ENCODE measurements around the gene IFITM2. TPM values are rescaled to one million over a fixed set of nuclear protein-coding genes. Genes with fewer than 3 reads are reported as not detected.

IFITM2 gene
- total RNA-seq, 2 experiments from 2014 or later: 179 to 189 TPM

DNA sequence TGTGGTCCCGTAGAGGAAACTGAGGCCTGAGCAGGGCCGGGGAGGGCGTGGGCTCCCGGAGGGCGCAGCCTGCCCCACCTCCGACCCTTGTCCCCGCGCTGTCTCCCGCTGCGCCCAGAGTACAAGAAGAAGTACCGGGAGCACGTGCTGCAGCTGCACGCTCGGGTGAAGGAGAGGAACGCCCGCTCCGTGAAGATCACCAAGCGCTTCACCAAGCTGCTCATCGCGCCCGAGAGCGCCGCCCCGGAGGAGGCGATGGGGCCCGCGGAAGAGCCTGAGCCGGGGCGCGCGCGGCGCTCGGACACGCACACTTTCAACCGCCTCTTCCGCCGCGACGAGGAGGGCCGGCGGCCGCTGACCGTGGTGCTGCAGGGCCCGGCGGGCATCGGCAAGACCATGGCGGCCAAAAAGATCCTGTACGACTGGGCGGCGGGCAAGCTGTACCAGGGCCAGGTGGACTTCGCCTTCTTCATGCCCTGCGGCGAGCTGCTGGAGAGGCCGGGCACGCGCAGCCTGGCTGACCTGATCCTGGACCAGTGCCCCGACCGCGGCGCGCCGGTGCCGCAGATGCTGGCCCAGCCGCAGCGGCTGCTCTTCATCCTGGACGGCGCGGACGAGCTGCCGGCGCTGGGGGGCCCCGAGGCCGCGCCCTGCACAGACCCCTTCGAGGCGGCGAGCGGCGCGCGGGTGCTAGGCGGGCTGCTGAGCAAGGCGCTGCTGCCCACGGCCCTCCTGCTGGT lies 27.5 kb upstream of the IFITM2 start:
- CTCF ChIA-PET: interaction anchor here (1.0 to 4.8 kb wide), 7 partner anchors 8 to 32 kb away, joined by 3 to 15 read pairs (median 4); no protein-coding TSS in a partner anchor
- POLR2A ChIA-PET: interaction anchor here (1.1 to 1.7 kb wide), 2 partner anchors 10 to 73 kb away, joined by 3 to 4 read pairs; partner anchors contain the start of genes BET1L and RIC8A

DNA sequence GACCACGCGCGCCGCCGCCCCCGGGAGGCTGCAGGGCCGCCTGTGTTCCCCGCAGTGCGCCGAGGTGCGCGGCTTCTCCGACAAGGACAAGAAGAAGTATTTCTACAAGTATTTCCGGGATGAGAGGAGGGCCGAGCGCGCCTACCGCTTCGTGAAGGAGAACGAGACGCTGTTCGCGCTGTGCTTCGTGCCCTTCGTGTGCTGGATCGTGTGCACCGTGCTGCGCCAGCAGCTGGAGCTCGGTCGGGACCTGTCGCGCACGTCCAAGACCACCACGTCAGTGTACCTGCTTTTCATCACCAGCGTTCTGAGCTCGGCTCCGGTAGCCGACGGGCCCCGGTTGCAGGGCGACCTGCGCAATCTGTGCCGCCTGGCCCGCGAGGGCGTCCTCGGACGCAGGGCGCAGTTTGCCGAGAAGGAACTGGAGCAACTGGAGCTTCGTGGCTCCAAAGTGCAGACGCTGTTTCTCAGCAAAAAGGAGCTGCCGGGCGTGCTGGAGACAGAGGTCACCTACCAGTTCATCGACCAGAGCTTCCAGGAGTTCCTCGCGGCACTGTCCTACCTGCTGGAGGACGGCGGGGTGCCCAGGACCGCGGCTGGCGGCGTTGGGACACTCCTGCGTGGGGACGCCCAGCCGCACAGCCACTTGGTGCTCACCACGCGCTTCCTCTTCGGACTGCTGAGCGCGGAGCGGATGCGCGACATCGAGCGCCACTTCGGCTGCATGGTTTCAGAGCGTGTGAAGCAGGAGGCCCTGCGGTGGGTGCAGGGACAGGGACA lies 26.7 kb upstream of the IFITM2 start:
- ChIA-PET CTCF (interaction anchor here (1.1 to 4.8 kb wide), 7 partner anchors 9 to 31 kb away, joined by 3 to 15 read pairs (median 4); no protein-coding TSS in a partner anchor), POLR2A (interaction anchor here (0.7 to 1.7 kb wide), 3 partner anchors 9 to 74 kb away, joined by 3 to 4 read pairs (median 3); partner anchors contain the start of genes BET1L and RIC8A)

DNA sequence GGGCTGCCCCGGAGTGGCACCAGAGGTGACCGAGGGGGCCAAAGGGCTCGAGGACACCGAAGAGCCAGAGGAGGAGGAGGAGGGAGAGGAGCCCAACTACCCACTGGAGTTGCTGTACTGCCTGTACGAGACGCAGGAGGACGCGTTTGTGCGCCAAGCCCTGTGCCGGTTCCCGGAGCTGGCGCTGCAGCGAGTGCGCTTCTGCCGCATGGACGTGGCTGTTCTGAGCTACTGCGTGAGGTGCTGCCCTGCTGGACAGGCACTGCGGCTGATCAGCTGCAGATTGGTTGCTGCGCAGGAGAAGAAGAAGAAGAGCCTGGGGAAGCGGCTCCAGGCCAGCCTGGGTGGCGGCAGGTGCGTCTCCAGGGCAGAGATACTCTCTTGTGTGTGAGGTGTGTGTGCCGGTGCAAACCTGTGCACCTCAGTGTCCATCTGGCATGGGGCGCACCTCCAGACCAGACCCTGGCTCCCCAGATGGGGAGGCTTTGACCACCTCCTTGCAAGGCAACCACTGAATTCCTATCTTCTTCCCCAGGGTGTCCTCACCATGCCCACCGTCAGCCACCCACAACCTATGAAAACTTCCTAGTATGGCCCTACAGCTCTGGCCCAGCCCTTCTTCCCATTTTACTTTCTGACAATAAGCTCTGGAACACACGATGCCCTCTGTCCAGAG lies 26.0 kb upstream of the IFITM2 start:
- ChIA-PET POLR2A (interaction anchor here (0.7 to 1.7 kb wide), 4 partner anchors 9 to 74 kb away, joined by 3 to 4 read pairs (median 3); partner anchors contain the start of genes BET1L and RIC8A), CTCF (interaction anchor here (1.0 to 4.8 kb wide), 8 partner anchors 9 to 36 kb away, joined by 3 to 15 read pairs (median 4); no protein-coding TSS in a partner anchor)

DNA sequence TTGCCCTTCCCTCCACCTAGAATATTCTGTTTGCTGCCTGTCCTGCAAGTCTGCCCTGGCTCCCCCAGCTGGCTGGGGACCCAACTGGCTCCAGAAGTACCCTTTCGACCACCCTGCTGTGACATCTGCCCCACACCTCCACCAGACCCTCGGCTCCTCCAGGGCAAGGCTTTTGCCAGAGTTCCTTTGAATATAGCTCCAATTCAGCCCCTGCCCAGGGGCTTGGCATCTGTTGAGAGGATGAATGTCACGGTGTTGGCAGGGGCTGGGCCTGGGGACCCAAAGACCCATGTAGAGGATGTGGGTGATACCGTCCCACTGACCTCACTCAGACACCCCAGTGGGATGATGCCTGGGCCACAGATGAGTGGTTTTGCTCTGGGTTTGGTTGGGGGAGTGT lies 25.4 kb upstream of the IFITM2 start:
- ChIA-PET CTCF (interaction anchor here (1.0 to 4.8 kb wide), 5 partner anchors 8 to 35 kb away, joined by 3 to 15 read pairs (median 5); no protein-coding TSS in a partner anchor), POLR2A (interaction anchor here (0.7 to 1.1 kb wide), 2 partner anchors 11 to 24 kb away, joined by 3 read pairs; no protein-coding TSS in a partner anchor)

DNA sequence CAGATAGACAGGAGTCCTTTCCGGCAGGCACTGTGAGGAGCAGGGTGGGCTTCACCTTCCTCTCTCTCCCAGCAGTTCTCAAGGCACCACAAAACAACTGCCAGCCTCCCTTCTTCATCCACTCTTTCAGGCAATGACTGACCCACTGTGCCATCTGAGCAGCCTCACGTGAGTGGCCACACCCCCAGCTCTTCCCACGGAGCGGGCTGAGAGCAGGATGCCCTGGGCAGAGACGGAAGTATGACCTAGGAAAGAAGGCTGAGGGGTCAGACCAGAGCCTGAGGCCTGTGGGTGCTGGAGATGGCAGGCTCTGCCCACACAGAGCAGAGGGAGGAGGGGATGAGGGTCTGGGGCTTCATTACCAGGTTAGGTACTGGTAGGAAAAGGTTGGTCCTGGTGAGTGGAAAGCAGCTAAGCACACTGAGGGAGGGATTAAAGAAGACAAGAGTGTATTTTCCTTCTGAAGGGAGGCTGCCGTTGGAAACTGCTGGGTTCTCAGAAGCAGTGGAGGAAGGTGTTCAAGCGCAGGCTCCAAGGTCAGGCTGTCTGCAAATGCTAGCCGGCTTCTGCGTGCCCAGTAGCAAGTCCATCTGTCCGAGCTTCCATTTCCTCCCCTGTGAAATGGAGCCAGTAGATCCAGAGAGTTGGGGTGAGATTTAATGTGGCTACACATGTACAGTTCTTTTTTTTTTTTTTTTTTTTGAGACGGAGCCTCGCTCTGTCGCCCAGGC lies 24.8 kb upstream of the IFITM2 start:
- CTCF ChIA-PET: interaction anchor here (0.7 to 4.8 kb wide), 6 partner anchors 8 to 165 kb away, joined by 3 to 15 read pairs (median 4); no protein-coding TSS in a partner anchor
- POLR2A ChIA-PET: interaction anchor here (0.5 to 1.1 kb wide), 4 partner anchors 11 to 253 kb away, joined by 3 to 5 read pairs (median 3); no protein-coding TSS in a partner anchor

DNA sequence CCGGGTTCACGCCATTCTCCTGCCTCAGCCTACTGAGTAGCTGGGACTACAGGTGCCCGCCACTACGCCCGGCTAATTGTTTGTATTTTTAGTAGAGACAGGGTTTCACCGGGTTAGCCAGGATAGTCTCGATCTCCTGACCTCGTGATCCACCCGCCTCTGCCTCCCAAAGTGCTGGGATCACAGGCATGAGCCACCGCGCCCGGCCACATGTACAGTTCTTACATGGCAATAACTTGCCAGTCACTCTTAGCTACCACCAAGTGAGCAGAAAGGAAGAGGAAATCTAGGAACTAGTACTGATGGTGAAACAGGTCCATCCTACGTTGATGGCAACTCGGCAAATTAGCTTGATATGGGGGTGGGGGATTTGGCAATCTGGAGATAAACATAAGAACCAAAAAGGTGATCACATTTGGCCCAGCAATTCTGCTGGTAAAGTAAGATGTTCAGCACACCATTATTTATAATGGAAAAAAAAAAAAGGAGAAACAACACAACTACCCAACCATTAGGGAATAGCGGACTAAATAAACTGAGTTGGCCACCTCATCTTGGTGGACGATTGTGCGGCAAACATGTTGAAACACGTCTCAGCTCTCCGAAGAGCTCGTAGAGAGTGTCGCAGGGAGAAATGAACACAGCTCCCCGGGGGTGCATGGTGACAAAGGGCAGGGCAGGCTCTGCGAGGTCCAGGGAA lies 24.1 kb upstream of the IFITM2 start:
- CTCF ChIA-PET: interaction anchor here (0.7 to 4.8 kb wide), 5 partner anchors 12 to 164 kb away, joined by 3 to 15 read pairs (median 4); no protein-coding TSS in a partner anchor
- POLR2A ChIA-PET: interaction anchor here (0.6 kb wide), 1 partner anchor 252 kb away, joined by 5 read pairs; no protein-coding TSS in a partner anchor

DNA sequence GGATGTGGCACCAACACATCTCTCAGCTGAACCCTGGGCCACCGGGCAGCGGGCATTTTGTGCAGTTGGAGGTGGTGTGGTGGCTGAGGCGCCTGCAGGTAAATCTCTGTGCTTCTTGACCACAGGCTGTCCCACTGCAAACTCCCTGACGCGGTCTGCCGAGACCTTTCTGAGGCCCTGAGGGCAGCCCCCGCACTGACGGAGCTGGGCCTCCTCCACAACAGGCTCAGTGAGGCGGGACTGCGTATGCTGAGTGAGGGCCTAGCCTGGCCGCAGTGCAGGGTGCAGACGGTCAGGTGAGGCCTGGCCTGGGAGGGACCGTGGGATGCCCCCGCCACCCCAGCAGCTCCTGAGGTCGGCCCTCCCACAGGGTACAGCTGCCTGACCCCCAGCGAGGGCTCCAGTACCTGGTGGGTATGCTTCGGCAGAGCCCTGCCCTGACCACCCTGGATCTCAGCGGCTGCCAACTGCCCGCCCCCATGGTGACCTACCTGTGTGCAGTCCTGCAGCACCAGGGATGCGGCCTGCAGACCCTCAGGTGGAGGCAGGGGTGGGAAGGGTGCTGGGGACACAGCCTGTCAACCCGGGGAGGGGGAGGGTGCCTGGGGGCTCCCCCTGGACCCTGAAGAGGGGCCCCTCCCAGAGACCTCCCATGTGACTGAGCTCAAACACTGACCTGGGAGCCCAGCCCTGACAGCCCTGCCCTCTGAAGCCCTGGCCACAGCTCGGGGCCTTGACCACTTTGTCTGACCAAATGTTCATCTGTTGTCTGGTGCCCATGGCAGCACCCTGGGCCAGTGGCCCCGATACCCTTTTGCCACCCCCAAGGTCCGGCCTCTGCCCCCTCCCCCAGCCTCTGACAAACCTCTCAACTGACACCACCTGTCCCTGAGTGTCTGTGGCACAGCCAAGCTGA lies 23.3 kb upstream of the IFITM2 start:
- ChIA-PET POLR2A (interaction anchor here (0.6 kb wide), 1 partner anchor 70 kb away, joined by 3 read pairs; no protein-coding TSS in a partner anchor), CTCF (interaction anchor here (0.7 to 4.8 kb wide), 2 partner anchors 12 to 16 kb away, joined by 3 to 15 read pairs; no protein-coding TSS in a partner anchor)

DNA sequence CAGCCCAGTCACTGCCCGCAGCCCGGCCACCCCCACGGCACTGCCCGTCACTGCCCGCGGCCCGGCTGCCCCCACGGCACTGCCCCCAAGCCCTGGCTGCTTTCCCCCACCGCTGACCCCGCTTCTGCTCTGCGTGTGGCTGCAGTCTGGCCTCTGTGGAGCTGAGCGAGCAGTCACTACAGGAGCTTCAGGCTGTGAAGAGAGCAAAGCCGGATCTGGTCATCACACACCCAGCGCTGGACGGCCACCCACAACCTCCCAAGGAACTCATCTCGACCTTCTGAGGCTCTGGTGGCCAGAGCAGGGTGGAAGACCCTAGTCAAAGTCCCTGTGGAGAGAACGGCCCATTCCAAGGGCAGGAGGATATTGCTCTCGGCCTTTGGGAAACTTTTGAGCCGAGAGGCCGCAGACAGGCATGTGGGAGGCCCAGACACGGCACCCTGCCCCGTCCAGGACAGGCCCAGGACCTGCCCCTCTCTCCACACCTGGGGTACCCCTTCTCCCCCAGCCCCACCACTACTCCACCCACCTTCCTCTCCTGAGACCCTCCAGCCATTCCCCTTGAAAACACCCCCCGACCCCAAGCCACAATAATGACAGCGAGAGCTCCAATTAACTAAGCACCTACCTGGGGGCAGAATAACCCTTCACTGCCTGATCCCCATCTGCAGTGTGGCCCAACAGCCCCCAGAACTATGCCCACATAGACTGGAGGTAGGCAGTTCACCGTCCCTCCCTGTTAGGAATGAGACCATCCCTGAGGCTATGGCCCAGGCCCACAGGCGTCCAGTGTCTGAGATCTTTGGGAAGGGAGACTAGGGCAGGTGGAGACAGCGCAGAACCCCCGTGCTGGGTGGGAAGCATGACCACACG lies 22.4 kb upstream of the IFITM2 start:
- POLR2A ChIA-PET: interaction anchor here (0.6 kb wide), 1 partner anchor 69 kb away, joined by 3 read pairs; no protein-coding TSS in a partner anchor
- CTCF ChIA-PET: no interaction called here

DNA sequence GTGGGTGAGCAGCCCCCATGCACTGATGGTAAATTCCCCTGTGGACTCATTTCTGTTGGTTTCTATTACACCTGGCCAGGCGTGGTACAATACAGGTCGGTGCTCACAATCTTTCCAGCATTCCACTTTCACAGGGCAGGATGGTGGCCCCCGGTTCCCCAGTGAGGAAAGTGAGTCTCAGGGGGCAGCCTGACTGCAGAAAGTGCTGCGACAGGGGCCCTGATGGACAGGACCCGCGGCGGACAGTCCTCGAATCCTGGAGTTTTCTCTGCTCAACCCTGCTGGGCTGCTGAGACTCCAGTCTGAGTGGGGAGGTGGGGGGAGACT lies 21.8 kb upstream of the IFITM2 start:
- CTCF ChIA-PET: interaction anchor here (1.0 kb wide), 1 partner anchor 10 kb away, joined by 3 read pairs; no protein-coding TSS in a partner anchor
- POLR2A ChIA-PET: no interaction called here

DNA sequence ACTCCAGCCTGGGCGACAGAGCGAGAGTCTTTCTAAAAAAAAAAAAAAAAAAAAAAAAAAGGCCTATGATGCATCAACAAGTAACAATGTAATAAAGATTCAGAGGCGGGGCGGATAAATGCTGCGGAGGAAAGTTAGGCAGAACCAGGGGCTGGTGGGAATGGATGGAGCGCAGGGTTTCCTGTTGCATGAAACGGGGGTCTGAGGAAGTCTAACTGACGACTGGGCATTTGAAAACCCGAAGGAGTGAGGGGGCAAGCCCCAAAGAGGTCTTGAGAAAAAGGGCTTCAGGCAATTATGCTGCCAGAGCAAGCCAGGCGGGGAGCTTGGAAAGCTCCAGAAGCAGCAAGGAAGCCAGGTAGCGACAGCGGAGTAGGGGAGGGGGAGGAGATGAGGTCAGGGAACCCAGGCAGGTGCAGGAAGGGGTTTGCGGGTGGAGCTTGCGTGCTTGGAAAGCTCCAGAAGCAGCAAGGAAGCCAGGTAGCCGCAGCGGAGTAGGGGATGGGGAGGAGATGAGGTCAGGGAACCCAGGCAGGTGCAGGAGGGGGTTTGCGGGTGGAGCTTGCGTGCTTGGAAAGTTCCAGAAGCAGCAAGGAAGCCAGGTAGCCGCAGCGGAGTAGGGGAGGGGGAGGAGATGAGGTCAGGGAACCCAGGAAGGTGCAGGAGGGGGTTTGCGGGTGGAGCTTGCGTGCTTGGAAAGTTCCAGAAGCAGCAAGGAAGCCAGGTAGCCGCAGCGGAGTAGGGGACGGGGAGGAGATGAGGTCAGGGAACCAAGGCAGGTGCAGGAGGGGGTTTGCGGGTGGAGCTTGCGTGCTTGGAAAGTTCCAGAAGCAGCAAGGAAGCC lies 20.4 kb upstream of the IFITM2 start:
- CTCF ChIA-PET: interaction anchor here (0.9 to 3.2 kb wide), 5 partner anchors 8 to 43 kb away, joined by 3 to 16 read pairs (median 4); partner anchors contain the start of genes IFITM5 and NLRP6
- POLR2A ChIA-PET: interaction anchor here (1.2 kb wide), 1 partner anchor 8 kb away, joined by 3 read pairs; no protein-coding TSS in a partner anchor

DNA sequence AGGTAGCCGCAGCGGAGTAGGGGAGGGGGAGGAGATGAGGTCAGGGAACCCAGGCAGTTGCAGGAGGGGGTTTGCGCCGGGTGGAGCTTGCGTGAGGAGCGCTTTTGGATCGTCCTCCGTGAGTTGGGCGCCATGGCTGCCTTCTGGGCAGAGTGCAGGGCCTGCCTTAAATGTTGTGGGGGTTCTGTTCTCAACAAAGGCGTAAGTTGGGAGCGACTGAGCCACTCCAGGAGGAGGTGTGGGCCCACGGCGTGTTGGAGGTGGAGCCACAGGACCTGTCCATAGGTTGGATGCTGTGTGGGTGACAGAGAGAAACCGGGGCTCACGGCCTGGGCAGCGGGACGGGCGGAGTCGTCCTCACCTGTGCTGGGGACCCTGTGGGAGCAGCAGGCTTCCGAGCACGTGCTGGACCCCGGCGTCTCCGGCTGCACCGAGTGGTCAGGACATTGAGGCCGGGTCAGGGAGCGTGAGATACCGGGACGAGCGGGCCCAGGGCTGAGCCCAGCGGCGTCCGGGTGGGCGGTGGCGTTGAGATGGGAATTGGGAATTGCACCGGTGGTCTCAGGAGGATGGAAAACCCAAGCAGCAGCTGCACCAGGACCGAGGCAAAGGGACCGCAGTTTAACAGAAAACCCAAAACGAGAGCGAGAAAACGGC lies 19.7 kb upstream of the IFITM2 start:
- CTCF ChIA-PET: interaction anchor here (0.9 to 3.2 kb wide), 5 partner anchors 9 to 43 kb away, joined by 3 to 16 read pairs (median 4); partner anchors contain the start of genes IFITM5 and NLRP6
- POLR2A ChIA-PET: interaction anchor here (0.6 to 1.2 kb wide), 3 partner anchors 9 to 61 kb away, joined by 3 to 4 read pairs (median 3); no protein-coding TSS in a partner anchor

DNA sequence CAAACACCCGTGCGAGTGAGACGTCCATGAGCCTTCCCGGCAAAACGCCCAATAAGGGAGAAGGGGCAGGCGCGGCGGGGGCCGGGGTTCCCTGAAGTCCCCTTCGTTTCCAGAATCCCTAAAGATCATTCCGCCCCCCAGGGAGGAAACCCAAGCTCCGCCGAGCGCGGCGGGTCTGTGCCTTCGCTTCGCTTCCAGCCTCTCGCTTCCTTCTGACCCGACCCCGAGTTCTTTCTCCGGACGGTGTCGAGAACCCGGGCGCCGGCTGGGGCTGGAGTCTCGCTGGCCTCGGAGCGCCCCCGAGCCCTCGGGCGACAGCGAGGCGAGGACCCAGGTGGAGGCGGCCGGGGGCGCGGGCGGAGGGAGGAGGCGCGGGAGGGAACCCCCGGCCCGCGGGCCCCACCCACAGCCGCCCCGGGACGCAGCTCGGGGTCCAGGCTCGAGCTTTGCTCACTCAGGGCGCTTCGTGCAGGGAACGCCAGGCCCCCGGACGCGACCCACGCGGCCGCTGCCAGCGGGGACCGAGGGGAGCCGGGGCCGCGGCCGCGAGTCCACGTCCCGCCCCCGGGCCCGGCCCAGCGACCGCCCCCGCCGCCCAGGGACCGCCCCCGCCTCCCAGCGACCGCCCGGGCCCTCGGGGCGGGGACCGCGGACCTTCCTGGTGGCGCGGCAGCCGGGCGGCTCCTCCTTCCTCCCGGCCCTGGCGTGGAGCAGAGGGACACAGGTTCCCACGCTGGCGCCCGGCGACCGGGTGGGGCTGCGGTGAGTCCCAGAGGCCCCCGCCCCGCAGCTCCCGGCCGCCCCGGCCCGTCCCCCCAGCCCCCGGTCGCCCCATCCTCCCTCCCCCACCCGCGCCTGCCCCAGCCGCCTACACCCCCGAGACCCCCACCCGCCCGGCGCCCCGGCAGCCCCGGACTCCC lies 18.9 kb upstream of the IFITM2 start, which contains the start of gene PGGHG:
TSS of gene PGGHG (plus strand) at position 649 of the 920 bp plus-strand sequence. CDS start 691 bp downstream, outside the sequence.
- ChIA-PET CTCF (interaction anchor here (0.8 to 3.2 kb wide), 6 partner anchors 10 to 160 kb away, joined by 3 to 16 read pairs (median 4); partner anchors contain the start of genes NLRP6 and SIGIRR), POLR2A (interaction anchor here (0.5 to 0.8 kb wide), 3 partner anchors 21 to 489 kb away, joined by 3 to 5 read pairs (median 3); no protein-coding TSS in a partner anchor)

DNA sequence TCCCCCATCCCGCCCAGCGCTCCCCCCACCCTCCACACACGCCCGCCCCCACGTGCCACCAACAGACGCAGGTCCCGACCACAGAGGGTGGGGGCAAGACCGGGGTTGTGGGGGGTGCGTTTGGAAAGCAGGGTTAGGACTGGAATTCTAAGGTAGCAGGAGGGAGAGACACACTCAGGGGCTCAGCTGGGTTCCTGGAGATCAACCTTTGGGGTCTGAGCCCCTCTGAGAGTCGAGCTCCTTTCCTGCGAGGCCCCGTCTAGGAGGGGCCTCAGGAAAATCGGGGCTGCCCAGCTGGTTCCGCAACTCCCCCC lies 18.3 kb upstream of the IFITM2 start:
- CTCF ChIA-PET: interaction anchor here (0.8 to 3.2 kb wide), 5 partner anchors 10 to 159 kb away, joined by 3 to 16 read pairs (median 3); partner anchors contain the start of gene SIGIRR

More for the DNA sequence above, 18.3 kb upstream of the IFITM2 start:
- POLR2A ChIA-PET: interaction anchor here (0.5 to 0.8 kb wide), 2 partner anchors 39 to 488 kb away, joined by 3 to 5 read pairs; no protein-coding TSS in a partner anchor
